SK-N-SH (cell line): ENCODE measurements around the gene MACROD2. TPM values are rescaled to one million over a fixed set of nuclear protein-coding genes. Genes with fewer than 3 reads are reported as not detected.

Experiments
- CTCF ChIA-PET: fragments of 300-600, 350-600 bp; formaldehyde crosslinking; extraction: SDS; loops from one replicate; lab custom pipeline; 2021; lab: Yijun Ruan, JAX
- POLR2A ChIA-PET: fragments of 350-600 bp; sonication (Branson Sonifier 250); formaldehyde crosslinking; extraction: SDS; loops from one replicate; lab custom pipeline; 2020; ENCODE audit warnings: antibody characterized with exemption, inconsistent platforms; lab: Yijun Ruan, JAX
- DNase-seq: peaks from one replicate; pipeline ENCODE4 v3.0.0; 2012
- H2AFZ ChIP-seq: fragments of 200-600 bp; sonication (generic); 2 replicates; pipeline ENCODE4 v1.8.1; 2016; ENCODE audit warnings: antibody characterized with exemption, mild to moderate bottlenecking, low read depth
- H3F3A ChIP-seq: fragments of 200-600 bp; sonication (generic); replicated peaks from 2 replicates; pipeline ENCODE3; 2016; ENCODE audit warnings: antibody characterized with exemption, mild to moderate bottlenecking; ENCODE audit not compliant: insufficient read depth
- H3K27ac ChIP-seq, 2 experiments: fragments of 200-500 bp in 1 of 2; fragments of 200-600 bp in 1 of 2; sonication (Bioruptor generic) in 1 of 2; sonication (generic), shearing (Covaris generic) in 1 of 2; 2 replicates each; pipeline versions ENCODE4 v1.5.1 to v1.6.1; 2014 to 2016; ENCODE audit warnings: low read depth in 2 of 2, inconsistent platforms in 1 of 2, low read length in 1 of 2, mild to moderate bottlenecking in 1 of 2, mixed read lengths in 1 of 2
- H3K27me3 ChIP-seq: fragments of 200-600 bp; sonication (generic), shearing (Covaris generic); 2 replicates; pipeline ENCODE4 v1.6.1; 2016; ENCODE audit warnings: mixed run types; ENCODE audit not compliant: insufficient read depth
- H3K36me3 ChIP-seq, 2 experiments: fragments of 200-500 bp in 1 of 2; fragments of 200-600 bp in 1 of 2; sonication (Bioruptor generic) in 1 of 2; sonication (generic) in 1 of 2; replicated peaks in 1 of 2; 2 replicates each; pipeline versions ENCODE3 to v1.5.1; 2014 to 2016; ENCODE audit warnings: low read length in 1 of 2, mild to moderate bottlenecking in 1 of 2; ENCODE audit not compliant: insufficient read depth in 2 of 2, control insufficient read depth in 1 of 2
- H3K4me1 ChIP-seq, 2 experiments: fragments of 200-500 bp in 1 of 2; fragments of 200-600 bp in 1 of 2; sonication (Bioruptor generic) in 1 of 2; sonication (generic), shearing (Covaris generic) in 1 of 2; 2 replicates each; pipeline versions ENCODE4 v1.5.1 to v1.6.1; 2014 to 2016; ENCODE audit warnings: low read depth in 1 of 2, low read length in 1 of 2, mixed run types in 1 of 2; ENCODE audit not compliant: insufficient read depth in 2 of 2, control insufficient read depth in 1 of 2
- H3K4me2 ChIP-seq: fragments of 200-600 bp; sonication (generic), shearing (Covaris generic); 2 replicates; pipeline ENCODE4 v1.6.1; 2017; ENCODE audit warnings: mixed run types
- H3K4me3 ChIP-seq, 2 experiments: fragments of 200-500 bp in 1 of 2; fragments of 200-600 bp in 1 of 2; sonication (Bioruptor generic) in 1 of 2; sonication (generic), shearing (Covaris generic) in 1 of 2; 2 replicates each; pipeline versions ENCODE4 v1.5.1 to v1.8.1; 2014 to 2016; ENCODE audit warnings: low read depth in 2 of 2, inconsistent platforms in 1 of 2, low read length in 1 of 2, mild to moderate bottlenecking in 1 of 2, mixed read lengths in 1 of 2, moderate library complexity in 1 of 2
- H3K79me2 ChIP-seq: fragments of 200-600 bp; sonication (generic); 2 replicates; pipeline ENCODE4 v1.8.1; 2017; ENCODE audit warnings: mild to moderate bottlenecking; ENCODE audit not compliant: insufficient read depth
- H3K9ac ChIP-seq: fragments of 200-600 bp; sonication (generic); 2 replicates; pipeline ENCODE4 v1.6.1; 2017; ENCODE audit warnings: mixed run types
- H3K9me2 ChIP-seq: fragments of 200-600 bp; sonication (generic); 2 replicates; pipeline ENCODE4 v1.6.1; 2017; ENCODE audit warnings: mixed run types
- H3K9me3 ChIP-seq: fragments of 200-600 bp; sonication (generic); 2 replicates; pipeline ENCODE4 v1.6.1; 2017; ENCODE audit warnings: mixed run types, mild to moderate bottlenecking, moderate library complexity
- H4K20me1 ChIP-seq: fragments of 200-600 bp; sonication (generic); 2 replicates; pipeline ENCODE4 v1.6.1; 2017; ENCODE audit warnings: mild to moderate bottlenecking, mixed run types; ENCODE audit not compliant: insufficient read depth
- ELF1 ChIP-seq: IDR thresholded peaks from 2 replicates; pipeline ENCODE4 v1.4.0; 2012
- EP300 ChIP-seq, 2 experiments: IDR thresholded peaks; 2 replicates each; pipeline versions ENCODE4 v1.4.0 to v1.6.1; 2012; ENCODE audit warnings: borderline replicate concordance in 1 of 2, low read depth in 1 of 2, low read length in 1 of 2
- MEF2A ChIP-seq: IDR thresholded peaks from 2 replicates; pipeline ENCODE4 v1.4.0; 2012; ENCODE audit warnings: low read depth, borderline replicate concordance
- RCOR1 ChIP-seq: fragments of 150-350 bp; IDR thresholded peaks from 2 replicates; pipeline ENCODE4 v1.6.1; 2017; ENCODE audit warnings: antibody characterized with exemption, low read length
- SMC3 ChIP-seq: IDR thresholded peaks from 2 replicates; pipeline ENCODE4 v1.6.1; 2012; ENCODE audit warnings: low read depth, low read length, improper control_type of control experiment
- TEAD4 ChIP-seq: IDR thresholded peaks from 2 replicates; pipeline ENCODE4 v1.4.0; 2012; ENCODE audit warnings: mild to moderate bottlenecking, borderline replicate concordance; ENCODE audit not compliant: insufficient read depth
- USF2 ChIP-seq: fragments of 150-350 bp; IDR thresholded peaks from 2 replicates; pipeline ENCODE4 v1.6.1; 2017; ENCODE audit warnings: antibody characterized with exemption, low read length, low read depth, borderline replicate concordance
- WGBS: methylation state at CpG from one replicate; pipeline ENCODE4 v1.1.6; 2017; ENCODE audit warnings: low lambda C conversion rate; 5-methylcytosine and 5-hydroxymethylcytosine counted together
- polyA plus RNA-seq, 3 experiments: library from polyadenylated mRNA; depleted of rRNA; stranded (reverse); fragments of >200 nt; gene quantifications; 2 replicates each; pipeline ENCODE4 v1.2.3, GENCODE V29; 2012
- TF ChIP-seq, protein P1 (sequence below): IDR thresholded peaks from 2 replicates; pipeline ENCODE4; 2012
- TF ChIP-seq, protein P2 (sequence below): fragments of 200-600 bp; sonication (generic); IDR thresholded peaks from 2 replicates; pipeline ENCODE4 v1.6.1; 2017; ENCODE audit warnings: antibody characterized with exemption, mild to moderate bottlenecking, moderate library complexity
- TF ChIP-seq, protein P3 (sequence below): IDR thresholded peaks from 2 replicates; pipeline ENCODE4 v1.4.0; 2012; ENCODE audit warnings: low read depth
- TF ChIP-seq, protein P4 (sequence below): IDR thresholded peaks from 2 replicates; pipeline ENCODE4 v1.4.0; 2012; ENCODE audit warnings: low read depth, borderline replicate concordance

Gene MACROD2
- polyA plus RNA-seq, 1 of the 3 experiments (the other 2 are of a cell fraction) = 0.33 TPM

GRCh38 chr20:15098351-15098750 is 1103.0 kb downstream of the MACROD2 start:
- Histone ChIP-seq H3F3A (no peaks in the 10 kb centered on the region), H4K20me1 (no peaks in the 10 kb centered on the region), H2AFZ (no peak overlapping the region), H3K4me1 (no peaks in the 10 kb centered on the region), H3K4me2 (no peak overlapping the region)
- WGBS = 79% methylated on average over 4 of the region's 4 CpGs
- CTCF ChIA-PET = interaction anchor here (1.1 kb wide), 1 partner anchor 24 kb away, joined by 3 read pairs; no protein-coding TSS in a partner anchor
- TF ChIP-seq MEF2A = no peak
- TF ChIP-seq TEAD4 = no peak
- no peak for TF ChIP-seq ELF1
- TF ChIP-seq, all 33 proteins: peak for 0
- Histone ChIP-seq H3K9me3 (no peaks in the 10 kb centered on the region), H3K36me3 (no peaks in the 10 kb centered on the region), H3K79me2 (no peaks in the 10 kb centered on the region), H3K9me2 (no peaks in the 10 kb centered on the region), H3K9ac (no peak overlapping the region), H3K4me3 (no peak overlapping the region), H3K27me3 (no peaks in the 10 kb centered on the region), H3K27ac (no peak overlapping the region)
- POLR2A ChIA-PET = no interaction called here
- no peak for DNase-seq

DNA sequence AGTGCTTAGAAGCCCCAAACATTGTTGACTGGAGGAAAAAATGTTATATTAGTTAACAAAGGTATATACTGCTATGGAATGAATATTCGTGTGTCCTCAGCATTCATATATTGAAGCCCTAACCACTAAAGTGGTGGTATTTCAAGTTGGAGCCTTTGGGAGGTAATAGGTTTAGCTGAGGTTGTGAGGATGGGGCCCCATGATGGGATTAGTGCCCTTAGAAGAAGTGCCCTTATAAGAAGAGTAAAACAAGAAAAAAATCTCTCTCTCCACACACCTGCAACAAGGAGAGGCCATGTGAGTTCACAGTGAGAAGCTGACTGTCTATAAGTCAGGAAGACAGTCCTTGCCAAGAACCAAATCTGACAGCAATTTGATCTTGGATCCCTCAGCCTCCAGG is 1103.8 kb downstream of the MACROD2 start:
- no peaks in the 10 kb centered on the region for H3K36me3 ChIP-seq
- TF ChIP-seq, protein P1, sequence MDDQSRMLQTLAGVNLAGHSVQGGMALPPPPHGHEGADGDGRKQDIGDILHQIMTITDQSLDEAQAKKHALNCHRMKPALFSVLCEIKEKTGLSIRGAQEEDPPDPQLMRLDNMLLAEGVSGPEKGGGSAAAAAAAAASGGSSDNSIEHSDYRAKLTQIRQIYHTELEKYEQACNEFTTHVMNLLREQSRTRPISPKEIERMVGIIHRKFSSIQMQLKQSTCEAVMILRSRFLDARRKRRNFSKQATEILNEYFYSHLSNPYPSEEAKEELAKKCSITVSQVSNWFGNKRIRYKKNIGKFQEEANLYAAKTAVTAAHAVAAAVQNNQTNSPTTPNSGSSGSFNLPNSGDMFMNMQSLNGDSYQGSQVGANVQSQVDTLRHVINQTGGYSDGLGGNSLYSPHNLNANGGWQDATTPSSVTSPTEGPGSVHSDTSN = no peak
- TF ChIP-seq, protein P2, sequence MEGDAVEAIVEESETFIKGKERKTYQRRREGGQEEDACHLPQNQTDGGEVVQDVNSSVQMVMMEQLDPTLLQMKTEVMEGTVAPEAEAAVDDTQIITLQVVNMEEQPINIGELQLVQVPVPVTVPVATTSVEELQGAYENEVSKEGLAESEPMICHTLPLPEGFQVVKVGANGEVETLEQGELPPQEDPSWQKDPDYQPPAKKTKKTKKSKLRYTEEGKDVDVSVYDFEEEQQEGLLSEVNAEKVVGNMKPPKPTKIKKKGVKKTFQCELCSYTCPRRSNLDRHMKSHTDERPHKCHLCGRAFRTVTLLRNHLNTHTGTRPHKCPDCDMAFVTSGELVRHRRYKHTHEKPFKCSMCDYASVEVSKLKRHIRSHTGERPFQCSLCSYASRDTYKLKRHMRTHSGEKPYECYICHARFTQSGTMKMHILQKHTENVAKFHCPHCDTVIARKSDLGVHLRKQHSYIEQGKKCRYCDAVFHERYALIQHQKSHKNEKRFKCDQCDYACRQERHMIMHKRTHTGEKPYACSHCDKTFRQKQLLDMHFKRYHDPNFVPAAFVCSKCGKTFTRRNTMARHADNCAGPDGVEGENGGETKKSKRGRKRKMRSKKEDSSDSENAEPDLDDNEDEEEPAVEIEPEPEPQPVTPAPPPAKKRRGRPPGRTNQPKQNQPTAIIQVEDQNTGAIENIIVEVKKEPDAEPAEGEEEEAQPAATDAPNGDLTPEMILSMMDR = no peak
- TF ChIP-seq, protein P3, sequence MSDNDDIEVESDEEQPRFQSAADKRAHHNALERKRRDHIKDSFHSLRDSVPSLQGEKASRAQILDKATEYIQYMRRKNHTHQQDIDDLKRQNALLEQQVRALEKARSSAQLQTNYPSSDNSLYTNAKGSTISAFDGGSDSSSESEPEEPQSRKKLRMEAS = no peak
- TF ChIP-seq USF2 (no peak), RCOR1 (no peak), TEAD4 (no peak), SMC3 (no peak), MEF2A (no peak), EP300 (IDR thresholded peaks at IDR 0.05; ENCODE audit: borderline replicate concordance in 1 of 2, low read depth in 1 of 2, low read length in 1 of 2) (no peak)
- TF ChIP-seq, protein P4, sequence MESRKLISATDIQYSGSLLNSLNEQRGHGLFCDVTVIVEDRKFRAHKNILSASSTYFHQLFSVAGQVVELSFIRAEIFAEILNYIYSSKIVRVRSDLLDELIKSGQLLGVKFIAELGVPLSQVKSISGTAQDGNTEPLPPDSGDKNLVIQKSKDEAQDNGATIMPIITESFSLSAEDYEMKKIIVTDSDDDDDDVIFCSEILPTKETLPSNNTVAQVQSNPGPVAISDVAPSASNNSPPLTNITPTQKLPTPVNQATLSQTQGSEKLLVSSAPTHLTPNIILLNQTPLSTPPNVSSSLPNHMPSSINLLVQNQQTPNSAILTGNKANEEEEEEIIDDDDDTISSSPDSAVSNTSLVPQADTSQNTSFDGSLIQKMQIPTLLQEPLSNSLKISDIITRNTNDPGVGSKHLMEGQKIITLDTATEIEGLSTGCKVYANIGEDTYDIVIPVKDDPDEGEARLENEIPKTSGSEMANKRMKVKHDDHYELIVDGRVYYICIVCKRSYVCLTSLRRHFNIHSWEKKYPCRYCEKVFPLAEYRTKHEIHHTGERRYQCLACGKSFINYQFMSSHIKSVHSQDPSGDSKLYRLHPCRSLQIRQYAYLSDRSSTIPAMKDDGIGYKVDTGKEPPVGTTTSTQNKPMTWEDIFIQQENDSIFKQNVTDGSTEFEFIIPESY = no peak
- TF ChIP-seq, all 33 proteins: peak for 0
- Histone ChIP-seq H3K27me3 (no peaks in the 10 kb centered on the region), H4K20me1 (no peaks in the 10 kb centered on the region), H3F3A (no peaks in the 10 kb centered on the region), H2AFZ (no peak overlapping the region), H3K27ac (no peak overlapping the region), H3K4me1 (no peaks in the 10 kb centered on the region), H3K9ac (no peak overlapping the region), H3K4me2 (no peak overlapping the region), H3K9me2 (no peaks in the 10 kb centered on the region), H3K4me3 (no peak overlapping the region), H3K9me3 (no peaks in the 10 kb centered on the region), H3K79me2 (no peaks in the 10 kb centered on the region)
- 17% methylated on average over 1 of the region's 1 CpG for WGBS
- CTCF ChIA-PET = no interaction called here
- POLR2A ChIA-PET = no interaction called here
- DNase-seq = no peak
